ENCODE measurements around the gene SDF2L1.
A peak's percentile ranks its signal among the peaks of the same experiment; 100 is the strongest.
"Not testable (repeated sequence)": the region's sequence is repeated elsewhere in the genome, so short reads cannot be mapped to it uniquely, and the experiment has no call there.

The SDF2L1 gene

DNA sequence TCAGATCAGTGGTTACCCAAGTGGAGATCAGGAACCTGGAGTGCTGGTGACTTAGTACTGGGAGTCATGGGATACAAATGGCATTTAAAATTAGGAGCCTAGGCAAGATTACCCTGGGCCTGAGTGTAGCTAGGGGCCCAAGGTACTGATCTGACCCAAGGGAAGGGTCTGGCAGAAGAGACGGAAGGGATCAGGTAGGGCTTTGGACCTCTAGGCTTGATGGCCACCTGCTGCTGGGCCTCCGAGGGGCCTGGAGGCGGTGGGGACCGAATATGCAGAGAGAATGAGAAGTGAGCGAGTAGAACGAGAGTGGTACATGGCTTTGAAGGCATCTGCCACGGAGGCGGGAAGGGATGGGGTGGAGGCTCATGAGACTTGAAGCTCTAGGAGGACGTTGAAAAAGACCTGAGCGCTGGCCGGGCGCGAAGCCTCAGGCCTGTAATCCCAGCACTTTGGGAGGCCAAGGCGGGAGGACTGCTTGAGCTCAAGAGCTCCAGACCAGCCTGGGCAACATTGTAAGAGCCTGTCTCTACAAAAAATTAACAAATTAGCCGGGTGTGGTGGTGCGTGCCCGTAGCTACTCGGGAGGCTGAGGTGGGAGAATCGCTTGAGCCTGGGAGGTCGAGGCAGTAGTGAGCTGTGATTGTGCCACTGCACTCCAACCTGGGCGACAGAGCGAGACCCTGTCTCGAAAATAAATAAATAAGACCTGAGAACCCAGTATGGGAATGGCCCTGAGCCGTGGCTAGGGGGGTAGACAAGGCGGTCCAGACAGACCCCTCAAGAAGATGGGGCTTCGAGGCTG, 23.1 kb downstream of the SDF2L1 start:
- DNase-seq = no peak

DNA sequence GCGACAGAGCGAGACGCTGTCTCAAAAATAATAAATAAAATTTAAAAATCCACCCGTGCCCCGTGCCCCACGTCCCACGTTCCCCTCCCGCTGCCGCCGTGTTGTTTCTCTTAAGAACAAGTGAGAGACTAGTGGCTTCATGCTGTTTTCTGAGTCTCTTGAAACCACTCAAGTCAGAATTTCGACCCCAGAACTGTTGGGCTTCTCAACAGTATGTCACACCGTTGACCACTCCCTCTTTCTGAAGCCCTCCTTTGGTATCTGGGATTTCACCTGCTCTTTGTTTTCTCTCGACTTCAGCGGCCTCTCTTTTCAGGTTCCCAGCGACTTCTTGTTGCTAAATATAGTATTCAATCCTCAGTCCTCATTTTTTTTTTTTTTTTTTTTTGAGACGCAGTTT, 24.7 kb downstream of the SDF2L1 start:
- no peak for DNase-seq

DNA sequence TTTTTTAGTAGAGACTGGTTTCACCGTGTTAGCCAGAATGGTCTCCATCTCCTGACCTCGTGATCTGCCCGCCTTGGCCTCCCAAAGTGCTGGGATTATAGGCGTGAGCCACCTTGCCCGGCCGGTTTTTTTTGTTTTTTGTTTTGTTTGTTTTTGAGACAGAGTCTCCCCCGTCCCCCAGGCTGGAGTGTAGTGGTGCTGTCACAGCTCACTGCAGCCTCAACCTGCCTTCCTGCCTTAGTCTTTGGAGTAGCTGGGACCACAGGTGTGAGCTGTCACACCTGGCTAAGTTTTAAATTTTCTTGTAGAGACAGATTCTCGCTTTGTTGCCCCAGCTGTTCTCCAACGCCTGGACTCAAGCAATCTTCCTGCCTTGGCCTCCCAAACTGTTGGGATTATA, 26.9 kb downstream of the SDF2L1 start:
- no peak for DNase-seq

DNA sequence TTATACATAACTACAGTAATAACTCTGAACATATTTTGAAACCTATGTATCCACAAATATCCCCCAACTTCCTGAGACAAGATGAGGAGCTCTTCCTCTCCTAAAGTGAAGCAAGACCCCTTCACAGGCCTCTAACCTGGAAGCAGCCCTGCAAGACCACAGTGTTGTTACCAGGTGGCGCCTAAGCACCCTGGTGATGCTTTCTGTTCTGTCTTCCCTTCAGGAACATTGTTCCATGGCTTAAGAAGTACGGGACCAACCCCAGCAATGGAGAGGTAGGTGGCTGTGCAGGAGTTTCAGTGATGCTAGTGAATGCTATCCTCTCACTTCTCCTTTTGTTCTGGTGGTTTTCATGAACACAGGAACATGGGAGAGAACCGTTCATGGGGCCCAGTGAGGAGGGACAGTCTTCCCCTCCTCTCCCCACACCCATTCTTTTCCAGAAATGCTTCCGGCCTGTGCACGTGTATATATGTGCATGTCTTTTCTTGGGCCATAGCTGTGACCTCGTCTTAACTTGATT, 30.1 kb downstream of the SDF2L1 start:
- no peak for DNase-seq

DNA sequence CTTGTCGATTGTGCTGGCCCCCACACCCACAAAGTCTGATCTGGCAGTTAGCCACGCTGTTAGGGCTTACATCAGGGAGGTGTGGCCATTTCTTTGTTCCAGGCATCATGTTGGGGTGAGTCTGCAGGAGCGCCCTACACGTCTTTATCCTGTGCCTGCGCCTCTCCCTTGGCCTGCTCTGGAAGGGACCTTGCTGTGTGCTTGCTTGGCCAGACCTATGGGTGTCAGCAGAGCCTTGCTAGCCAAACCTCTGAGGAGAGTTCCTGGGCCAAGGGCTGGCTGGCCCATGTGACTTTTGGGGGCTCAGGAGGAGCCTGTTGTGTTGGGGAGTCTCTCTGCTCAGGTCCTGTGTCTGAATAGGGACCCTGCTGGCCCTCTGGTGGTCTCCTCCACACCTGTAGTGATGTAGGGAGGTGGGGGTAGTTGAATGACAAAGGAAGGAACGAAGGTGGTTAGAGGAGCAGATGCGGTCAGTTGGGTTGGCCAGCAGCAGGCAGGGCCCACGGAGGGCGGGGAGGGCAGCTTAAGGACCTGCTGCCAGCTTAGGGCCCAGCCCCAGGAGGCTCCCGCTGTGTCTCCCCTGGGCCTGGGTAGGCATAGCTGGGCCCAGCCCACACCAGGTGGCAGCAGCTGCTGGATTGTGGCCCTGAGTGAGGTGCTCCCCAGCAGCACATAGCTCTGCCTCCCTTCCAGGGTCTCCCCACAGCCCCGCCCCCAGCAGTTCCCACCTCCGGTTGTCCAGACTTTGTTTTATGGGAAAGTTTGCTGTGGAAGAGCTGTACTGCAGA, 31.6 kb downstream of the SDF2L1 start:
- no peak for DNase-seq

DNA sequence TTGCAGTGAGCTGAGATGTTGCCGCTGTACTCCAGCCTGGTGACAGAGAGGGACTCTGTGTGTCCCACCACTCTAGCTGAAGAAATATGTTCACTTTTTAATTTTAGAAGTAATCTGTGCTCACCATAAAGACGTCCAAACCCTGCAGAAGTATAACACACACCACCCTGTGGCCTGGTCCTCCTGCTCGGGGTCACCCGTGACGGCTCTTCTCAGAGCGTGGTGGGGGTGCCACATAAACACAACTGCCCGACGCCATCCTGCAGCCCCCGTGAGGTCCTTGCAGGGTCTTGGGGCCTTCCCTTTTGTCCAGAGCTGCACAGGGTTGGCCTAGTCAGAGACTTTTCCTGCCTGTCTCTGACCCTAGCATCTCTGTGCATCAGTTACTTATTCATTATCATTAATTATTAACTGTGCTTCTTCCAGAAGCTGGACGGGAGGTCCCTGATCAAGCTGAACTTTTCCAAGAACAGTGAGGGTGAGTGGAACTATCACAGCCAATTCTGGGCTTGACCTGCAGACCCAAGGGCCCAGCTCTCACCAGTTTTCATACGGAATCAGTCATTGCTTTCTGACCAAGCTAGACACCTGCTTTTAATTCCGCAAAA, 32.6 kb downstream of the SDF2L1 start:
- no peak for DNase-seq

DNA sequence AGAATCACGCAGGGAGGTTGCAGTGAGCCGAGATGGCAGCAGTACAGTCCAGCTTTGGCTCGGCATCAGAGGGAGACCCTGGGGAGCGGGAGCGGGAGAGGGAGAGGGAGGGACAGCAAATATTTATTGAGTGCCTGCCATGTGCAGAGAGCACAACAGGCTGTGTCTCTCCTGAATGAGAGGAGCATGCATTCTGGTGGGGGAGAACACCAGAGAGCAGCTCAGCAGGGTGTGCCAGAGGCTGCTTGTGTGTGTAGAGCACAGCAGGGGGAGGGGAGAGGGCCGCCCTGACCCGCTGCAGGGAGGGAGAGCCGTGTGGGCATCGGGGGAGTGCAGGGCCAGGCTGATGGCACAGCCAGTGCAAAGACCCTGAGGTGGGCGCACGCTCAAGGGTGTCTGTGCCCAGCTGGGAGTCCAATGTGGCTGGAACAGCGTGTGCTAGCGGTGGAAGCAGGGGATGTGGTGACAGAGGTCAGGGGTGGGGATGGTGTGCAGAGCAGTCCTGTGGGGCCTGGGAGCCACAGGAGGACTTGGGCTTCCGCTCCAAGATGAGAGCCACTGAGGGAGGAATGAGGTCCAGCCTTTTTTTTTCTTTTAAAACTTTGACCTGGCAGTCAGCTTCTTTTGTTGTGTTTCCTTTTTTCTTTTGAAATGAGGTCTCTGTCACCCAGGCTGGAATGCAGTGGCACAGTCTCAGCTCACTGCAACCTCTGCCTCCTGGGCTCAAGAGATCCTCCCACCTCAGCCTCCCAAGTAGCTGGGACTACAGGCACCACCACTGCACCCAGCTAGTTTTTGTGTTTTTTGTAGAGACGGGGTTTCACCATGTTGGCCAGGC, 35.7 kb downstream of the SDF2L1 start:
- DNase-seq = no peak

DNA sequence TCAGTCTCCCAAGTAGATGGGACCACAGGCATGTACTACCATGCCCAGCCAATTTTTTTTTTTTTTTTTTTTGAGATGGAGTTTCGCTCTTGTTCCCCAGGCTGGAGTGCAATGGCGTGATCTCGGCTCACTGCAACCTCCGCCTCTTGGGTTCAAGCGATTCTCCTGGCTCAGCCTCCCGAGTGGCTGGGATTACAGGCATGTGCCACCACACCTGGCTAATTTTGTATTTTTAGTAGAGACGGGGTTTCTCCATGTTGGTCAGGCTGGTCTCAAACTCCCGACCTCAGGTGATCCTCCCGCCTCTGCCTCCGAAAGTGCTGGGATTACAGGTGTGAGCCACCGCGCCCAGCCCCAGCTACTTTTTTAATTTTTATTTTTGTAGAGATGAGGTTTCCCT, 36.7 kb downstream of the SDF2L1 start:
- DNase-seq = not testable (repeated sequence)

DNA sequence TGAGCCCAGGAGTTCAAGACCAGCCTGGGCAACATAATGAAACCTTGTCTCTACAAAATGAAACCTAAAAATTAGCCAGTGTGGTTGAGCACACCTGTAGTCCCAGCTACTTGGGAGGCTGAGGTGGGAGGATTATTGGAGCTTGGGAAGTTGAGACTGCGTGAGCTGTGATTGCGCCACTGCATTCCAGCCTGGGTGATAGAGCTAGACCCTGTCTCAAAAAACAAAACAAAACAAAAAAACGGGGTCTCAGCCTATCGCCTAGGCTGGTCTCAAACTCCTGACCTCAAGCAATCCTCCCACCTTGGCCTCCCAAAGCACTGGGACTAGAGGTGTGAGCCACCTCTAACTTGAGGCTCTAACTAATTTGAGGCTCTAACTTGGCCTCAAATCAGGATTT, 37.3 kb downstream of the SDF2L1 start:
- no peak for DNase-seq

DNA sequence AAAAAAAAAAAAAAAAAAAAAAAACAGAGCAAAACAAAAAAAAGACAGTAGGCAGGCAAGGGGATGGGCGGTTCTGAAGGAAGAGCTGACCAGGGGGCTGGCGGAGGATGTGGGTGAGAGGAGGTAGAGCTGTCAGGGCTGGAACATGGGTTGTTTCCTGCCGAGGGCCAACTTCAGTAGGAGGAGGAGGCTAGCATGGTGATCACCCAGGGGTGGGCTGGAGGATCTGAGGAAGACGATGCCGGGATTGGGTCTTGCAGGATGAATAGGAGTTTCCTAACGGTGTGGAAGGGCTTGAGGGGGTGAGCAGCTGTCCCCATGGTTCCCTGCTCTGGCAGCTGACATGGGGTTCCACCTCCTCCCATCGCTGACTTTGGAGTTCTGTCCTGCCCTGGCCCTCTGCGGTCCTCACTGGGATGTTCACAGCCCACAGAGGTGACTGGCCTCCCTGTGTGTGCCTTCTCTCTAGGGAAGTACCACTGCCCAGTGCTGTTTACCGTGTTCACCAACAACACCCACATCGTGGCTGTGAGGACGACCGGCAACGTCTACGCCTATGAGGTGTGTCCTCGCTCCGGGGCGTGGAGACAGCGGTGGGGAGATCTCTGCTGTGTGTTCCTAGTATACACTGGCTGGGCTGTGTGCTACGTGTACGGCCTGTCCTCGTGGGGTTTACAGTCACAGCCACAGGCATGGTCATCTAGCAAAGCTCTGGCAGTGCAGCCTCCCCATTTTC, 38.9 kb downstream of the SDF2L1 start:
- peak; percentile 13 for DNase-seq

DNA sequence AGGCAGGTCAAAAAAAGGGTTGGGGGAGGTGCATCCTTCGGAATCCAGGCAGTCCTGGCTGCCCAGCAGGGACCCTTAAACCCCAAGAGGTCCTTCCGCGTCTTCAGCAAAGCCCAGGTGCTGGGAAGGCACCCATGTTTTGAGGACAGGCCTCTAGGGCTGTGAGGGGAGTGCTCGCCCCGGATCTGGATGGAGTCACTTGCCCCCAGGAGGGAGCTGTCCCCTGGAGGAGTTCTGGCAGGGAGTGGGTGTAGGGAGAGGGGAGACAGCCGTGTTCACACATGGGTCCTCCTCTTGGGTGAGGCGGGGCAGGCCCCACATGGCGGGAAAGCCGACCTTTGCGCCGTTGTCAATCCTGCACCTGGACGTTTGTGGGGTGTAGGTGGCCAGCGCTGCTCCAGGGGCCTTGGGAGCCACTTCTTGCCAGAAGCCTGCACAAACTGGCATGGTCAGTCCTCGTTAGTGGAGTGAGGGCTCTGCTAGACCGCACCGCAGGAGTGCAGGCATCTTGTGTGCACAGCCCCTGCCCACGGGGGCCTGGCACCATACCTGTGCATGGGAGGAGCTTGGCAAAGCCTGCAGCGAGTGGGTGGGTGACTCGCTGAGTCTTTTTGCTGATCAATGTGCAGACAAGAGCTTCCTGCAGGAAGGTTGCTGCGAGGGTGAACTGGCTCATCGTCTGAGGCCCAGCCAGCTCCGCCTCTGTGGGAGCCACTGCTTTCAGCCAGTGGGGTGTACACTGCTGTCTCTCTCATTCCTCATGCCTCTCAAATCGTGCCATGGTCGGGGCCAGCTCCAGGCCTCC, 39.7 kb downstream of the SDF2L1 start:
- no peak for DNase-seq

DNA sequence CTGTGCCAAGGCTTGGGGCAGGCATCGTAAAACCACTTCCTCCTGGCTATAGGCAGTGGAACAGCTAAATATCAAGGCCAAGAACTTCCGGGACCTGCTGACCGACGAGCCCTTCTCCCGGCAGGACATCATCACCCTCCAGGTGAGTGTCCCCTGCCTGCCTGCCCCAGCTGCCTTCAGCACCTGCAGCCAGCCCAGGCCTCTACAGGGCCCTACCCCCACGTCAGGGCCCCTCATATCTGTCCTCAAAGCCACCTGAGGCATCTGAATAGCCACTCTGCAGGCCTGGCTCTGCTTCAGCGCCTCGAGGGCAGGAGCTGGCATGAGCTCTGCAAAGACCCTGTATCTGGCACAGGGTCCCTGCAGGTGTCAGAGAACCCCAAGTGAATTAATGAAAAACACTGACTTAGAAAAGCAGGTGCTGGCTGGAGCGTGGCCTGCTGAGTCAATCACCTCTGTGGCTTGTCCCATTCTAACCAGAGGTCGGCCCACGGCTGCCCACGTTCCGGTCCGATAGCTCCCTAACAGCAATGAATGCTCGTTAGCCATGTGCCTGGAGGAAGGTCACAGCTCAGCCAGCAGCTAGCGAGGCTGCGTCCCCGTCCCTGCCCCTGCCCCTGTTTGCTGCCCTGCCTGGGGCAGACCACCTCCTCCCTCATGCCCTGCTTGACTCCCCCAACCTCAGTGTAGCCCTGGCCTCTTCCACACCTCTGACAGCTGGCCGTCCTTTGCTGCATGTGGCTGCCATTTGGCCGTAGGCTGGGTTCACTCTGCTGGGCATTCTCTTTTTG, 40.5 kb downstream of the SDF2L1 start:
- DNase-seq = no peak

DNA sequence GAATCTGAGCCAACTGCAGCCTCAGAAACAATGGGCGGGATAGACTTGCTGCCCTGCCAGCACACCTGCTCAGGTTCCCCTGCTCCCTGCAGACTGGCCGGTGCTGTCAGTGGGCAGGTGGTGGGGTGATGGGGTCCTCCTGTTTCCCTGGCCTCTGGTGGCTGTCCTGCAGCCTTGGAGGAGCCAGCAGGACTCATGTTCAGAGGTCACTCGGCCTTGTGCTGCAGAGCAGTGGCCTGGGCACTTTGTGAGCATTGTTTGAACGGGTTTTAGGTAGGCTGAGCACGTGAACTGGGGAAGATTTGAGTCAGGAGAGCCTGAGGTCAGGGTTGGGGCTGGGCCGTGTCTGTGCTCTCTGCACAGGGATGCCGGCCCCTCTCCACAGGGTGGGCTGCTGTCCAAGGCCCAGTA, 41.3 kb downstream of the SDF2L1 start:
- no peak for DNase-seq

DNA sequence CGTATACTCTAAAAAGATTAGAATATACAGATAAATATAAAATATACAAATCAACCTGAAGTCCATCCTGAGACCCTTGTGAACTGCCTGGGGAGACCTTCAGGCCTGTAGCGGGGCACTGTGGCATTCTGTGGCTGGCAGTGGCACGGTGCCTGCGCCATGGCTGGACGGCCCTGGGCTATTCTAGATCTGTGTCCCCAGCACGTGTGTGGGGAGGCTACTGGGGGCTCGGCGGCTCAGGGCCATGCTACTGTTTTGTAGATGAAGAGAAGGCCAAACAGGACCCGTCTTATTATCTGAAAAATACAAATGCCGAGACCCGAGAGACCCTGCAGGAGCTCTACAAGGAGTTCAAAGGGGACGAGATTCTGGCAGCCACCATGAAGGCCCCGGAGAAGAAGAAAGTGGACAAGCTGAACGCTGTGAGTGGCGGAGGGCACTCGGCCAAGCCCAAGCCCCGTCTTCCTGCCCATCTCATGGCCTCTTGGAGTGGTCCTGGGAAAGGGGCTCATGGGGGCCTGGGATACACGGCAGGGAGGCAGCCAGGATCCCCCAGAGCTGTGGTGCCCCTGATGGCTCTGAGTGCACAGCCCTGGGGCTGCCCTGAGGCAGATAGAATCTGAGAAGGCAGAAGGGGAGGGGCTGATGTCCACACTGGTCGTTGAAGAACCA, 42.5 kb downstream of the SDF2L1 start:
- DNase-seq = no peak

DNA sequence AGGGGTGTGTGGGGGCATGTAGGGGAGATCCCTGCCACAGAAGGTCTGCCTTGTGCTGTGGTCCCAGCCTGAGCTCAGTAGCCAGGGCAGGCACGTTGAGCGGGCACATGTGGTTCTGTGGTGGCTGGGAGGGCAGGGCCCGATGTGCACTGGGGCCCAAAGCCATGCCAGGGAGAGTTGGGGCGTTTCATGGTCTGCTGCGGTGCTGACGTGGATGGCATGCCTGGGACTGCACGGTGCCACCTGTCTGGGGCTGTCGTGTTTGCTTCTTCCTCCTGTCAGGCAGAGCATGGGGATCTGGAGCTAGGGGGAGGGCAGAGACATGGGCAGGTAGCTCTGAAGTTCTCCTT, 43.0 kb downstream of the SDF2L1 start:
- no peak for DNase-seq

DNA sequence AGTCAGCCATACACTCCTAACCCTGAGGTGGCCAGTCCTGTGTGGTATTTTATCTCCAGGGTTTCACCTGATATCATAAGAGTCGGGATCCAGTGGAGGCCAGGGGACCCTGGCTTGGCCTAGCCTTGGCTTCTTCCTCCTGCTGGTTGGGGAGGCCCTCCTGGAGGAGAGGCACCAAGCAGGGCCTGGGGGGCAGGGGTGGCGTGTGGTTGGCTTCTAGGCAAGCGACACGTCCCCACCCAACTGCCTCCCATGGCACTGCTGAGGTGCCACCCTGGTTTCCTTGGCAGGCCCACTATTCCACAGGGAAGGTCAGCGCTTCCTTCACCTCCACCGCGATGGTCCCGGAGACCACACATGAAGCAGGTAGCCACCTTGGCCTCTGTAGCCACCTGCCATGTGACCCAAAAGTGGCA, 44.1 kb downstream of the SDF2L1 start:
- no peak for DNase-seq

DNA sequence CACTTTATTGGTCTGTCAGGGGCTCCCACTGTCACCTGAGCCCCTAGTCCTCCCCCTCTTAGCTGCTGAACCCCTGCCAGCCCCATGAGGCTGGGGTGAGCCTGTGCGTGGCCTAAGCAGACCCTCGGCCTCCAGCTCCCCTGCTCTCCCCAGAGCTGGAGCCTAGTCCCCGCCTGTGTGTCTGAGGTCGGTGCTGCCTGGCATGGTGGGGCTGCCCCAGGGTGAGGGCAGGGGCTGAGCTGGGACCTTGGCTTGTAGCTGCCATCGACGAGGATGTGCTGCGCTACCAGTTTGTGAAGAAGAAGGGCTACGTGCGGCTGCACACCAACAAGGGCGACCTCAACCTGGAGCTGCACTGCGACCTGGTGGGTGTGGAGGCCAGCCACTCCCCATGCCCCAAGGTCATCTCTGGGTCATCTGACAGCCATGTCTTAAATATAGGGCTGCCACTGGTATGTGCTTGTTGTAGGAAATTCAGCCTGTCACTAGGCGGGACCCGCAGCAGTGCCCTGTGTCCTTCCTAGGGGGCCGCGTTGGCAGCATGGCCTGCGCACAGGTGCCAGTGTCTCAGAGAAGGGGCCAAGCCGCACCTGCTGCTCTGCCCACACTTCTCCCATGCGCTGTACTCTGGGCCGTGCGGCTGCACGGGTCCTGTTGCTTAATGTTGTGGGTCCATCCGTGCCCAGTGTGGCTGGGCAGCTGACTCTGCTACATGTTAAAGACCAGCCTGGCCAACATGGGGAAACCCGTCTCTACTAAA, 44.7 kb downstream of the SDF2L1 start:
- no peak for DNase-seq

DNA sequence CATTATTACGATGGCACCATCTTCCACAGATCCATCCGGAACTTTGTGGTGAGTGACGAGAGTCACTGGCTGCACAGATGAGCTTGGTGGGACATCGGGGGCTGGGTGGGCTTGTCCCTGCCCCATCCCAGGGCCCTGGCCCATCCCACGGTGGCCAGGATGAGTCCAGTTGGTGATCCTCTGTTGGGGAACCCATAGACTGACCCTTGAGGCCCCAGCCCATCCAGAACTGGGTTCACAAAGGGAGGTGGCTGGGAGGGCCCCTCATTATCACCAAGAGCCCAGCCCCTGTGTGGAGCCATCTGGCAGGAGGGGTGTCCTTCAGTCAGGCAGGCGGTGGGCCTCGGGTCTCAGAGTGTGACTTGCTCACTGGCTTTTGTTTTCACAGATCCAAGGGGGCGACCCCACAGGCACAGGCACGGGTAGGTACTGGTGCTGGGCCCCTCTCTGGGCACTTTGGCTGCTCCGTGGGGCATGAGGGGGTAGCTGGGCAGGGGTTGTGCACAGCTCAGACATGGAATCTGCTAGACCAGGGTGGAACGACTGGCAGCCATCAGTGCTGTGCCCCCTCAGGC, 45.7 kb downstream of the SDF2L1 start:
- no peak for DNase-seq

DNA sequence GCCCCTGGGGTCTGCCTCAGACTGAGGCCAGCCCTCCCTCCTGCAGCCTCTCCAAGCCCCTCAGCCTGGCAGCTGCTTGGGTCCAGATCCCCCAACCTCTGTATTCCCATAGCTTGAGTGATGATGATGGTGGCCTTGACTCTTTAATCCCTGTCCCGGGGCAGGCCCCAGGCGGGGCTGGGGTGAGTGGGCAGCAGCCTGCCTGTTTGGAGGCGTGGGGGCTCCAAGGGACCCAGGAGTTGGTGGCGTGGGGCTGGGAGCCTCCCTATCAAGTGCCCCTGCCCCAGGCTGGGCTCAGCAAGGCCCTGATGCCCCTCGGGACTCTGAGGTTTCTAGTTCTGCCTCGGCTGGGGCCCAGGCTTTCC, 46.2 kb downstream of the SDF2L1 start:
- no peak for DNase-seq

Data from CD4-positive, alpha-beta T cell treated with Interferon gamma for 1 hour (primary cell).